ENCODE results near the gene DHRS3. TPM values are rescaled to one million over a fixed set of nuclear protein-coding genes. Genes with fewer than 3 reads are reported as not detected.

The DHRS3 gene
- total RNA-seq, 5 donors from 2014 or later (not counting 1 experiment from before 2014, with no cell fraction given): 56.4 to 107 (median 90.8) TPM

DNA sequence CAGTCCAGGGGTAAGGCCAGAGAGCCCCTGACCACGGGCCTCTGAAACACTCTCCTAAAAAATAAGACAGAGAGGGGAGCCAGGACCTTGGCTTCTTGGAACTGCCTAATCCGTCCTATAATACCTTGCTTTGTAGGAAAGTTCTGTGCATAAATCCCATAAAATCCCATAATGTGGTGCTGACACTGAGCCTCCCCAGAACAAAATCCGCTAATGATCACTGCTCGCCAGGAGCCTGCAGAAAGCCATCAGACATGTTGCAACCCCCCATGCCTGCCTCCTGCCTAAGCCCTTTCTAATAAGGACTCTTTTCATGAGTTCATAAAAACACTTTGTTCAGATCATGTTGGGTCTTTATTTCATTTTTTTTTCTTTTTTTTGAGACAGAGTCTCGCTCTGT is 9.3 kb upstream of the DHRS3 start:
- no peaks in the 10 kb centered on the region for H3K9me3 ChIP-seq
- H3K4me1 ChIP-seq (ENCODE audit: control insufficient read depth in 1 of 2, extremely low read depth in 1 of 2, insufficient read depth in 2 of 2, low read length in 2 of 2): peaks cover 0 to 3% of the 10 kb centered on the region in 2 experiments
- Mint-ChIP-seq H3K9me3 (no peaks in the 10 kb centered on the region), H3K4me3 (no peak overlapping the region), H3K27ac (no peak overlapping the region), H3K27me3 (peaks cover 0 to 4% of the 10 kb centered on the region in 2 donors), H3K36me3 (no peaks in the 10 kb centered on the region), H3K4me1 (peaks cover 9 to 16% (median 9%) of the 10 kb centered on the region in 3 donors)
- WGBS (ENCODE audit: insufficient coverage): 86% methylated on average over 3 of the region's 5 CpGs
- POLR2A ChIA-PET: no interaction called here
- ATAC-seq (replicated peaks in 1 of 4): no peak
- H3K36me3 ChIP-seq (ENCODE audit: control insufficient read depth in 2 of 2, extremely low read depth in 1 of 2, insufficient read depth in 1 of 2, low read length in 1 of 2): no peaks in the 10 kb centered on the region
- CTCF ChIA-PET: no interaction called here
- no peak overlapping the region for H3K27ac ChIP-seq (ENCODE audit: low read length)
- H3K27me3 ChIP-seq (replicated peaks in 1 of 2; ENCODE audit: control insufficient read depth in 2 of 2, extremely low read depth in 1 of 2, insufficient read depth in 2 of 2, low read length in 1 of 2): peaks cover 0 to 28% of the 10 kb centered on the region in 2 experiments
- no peak overlapping the region for H3K4me3 ChIP-seq (ENCODE audit: control insufficient read depth in 1 of 2, extremely low read depth in 1 of 2, low read length in 1 of 2)
- no peak for DNase-seq

DNA sequence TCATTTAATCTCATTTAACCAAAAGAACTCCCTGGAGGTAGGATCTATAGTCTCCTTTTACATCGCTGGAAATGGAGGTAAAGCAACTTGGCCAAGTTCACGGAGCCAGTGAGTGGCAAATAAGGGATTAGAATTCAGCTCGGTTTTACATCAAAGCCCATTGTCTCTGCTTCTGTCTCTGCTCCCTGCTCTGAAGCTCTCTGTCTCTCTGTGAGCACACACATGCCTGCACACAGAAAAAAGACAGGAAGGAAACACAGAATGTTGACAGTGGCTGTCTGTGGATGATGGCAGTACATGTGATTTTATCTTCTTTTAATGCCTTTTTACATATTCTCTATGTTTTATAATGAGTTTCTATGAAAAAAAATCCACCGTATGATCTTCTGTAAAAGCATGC is 8.9 kb upstream of the DHRS3 start:
- no CpG with 5 or more reads among the region's 4 CpGs for WGBS (ENCODE audit: insufficient coverage)
- no peak overlapping the region for H3K4me3 Mint-ChIP-seq
- Histone ChIP-seq H3K4me3 (ENCODE audit: control insufficient read depth in 1 of 2, extremely low read depth in 1 of 2, low read length in 1 of 2) (no peak overlapping the region), H3K36me3 (ENCODE audit: control insufficient read depth in 2 of 2, extremely low read depth in 1 of 2, insufficient read depth in 1 of 2, low read length in 1 of 2) (no peaks in the 10 kb centered on the region), H3K27ac (ENCODE audit: low read length) (no peak overlapping the region), H3K4me1 (ENCODE audit: control insufficient read depth in 1 of 2, extremely low read depth in 1 of 2, insufficient read depth in 2 of 2, low read length in 2 of 2) (peaks cover 0 to 3% of the 10 kb centered on the region in 2 experiments), H3K27me3 (replicated peaks in 1 of 2; ENCODE audit: control insufficient read depth in 2 of 2, extremely low read depth in 1 of 2, insufficient read depth in 2 of 2, low read length in 1 of 2) (peaks cover 0 to 28% of the 10 kb centered on the region in 2 experiments), H3K9me3 (no peaks in the 10 kb centered on the region)
- POLR2A ChIA-PET: no interaction called here
- ATAC-seq (replicated peaks in 1 of 4) (peak in 1 of 4 experiments; percentile 40), DNase-seq (no peak)
- H3K27me3 Mint-ChIP-seq: peaks cover 0 to 2% of the 10 kb centered on the region in 2 donors
- no peak overlapping the region for H3K27ac Mint-ChIP-seq
- no peaks in the 10 kb centered on the region for H3K36me3 Mint-ChIP-seq
- H3K9me3 Mint-ChIP-seq: no peaks in the 10 kb centered on the region
- H3K4me1 Mint-ChIP-seq: peaks cover 11 to 13% (median 12%) of the 10 kb centered on the region in 3 donors
- CTCF ChIA-PET: no interaction called here

DNA sequence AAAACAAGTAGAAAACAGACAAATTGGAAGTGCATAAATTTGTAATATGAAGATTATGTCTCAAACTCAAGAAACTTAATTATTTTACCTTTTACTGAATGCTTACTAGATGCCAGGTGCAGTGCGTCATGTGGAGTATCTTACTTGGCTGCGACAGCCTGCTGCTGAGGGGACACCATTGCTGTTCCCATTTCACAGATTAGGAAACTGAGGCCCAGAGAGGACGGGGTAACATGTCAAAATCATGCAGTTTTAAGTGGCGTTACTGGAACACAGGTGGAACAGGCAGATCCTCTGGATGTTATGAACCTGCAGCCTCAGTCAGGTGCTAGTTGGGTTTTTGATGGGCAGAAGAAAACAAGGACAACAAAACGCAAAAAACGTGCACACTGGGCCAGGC is 7.3 kb upstream of the DHRS3 start:
- ATAC-seq (replicated peaks in 1 of 4) (no peak), DNase-seq (no peak)
- peaks cover 16 to 23% (median 19%) of the 10 kb centered on the region in 3 donors for H3K4me1 Mint-ChIP-seq
- ChIA-PET CTCF (no interaction called here), POLR2A (no interaction called here)
- WGBS (ENCODE audit: insufficient coverage): 89% methylated on average over 6 of the region's 6 CpGs
- H3K4me3 ChIP-seq (ENCODE audit: control insufficient read depth in 1 of 2, extremely low read depth in 1 of 2, low read length in 1 of 2): no peak overlapping the region
- H3K36me3 Mint-ChIP-seq: no peaks in the 10 kb centered on the region
- H3K9me3 Mint-ChIP-seq: no peaks in the 10 kb centered on the region
- H3K4me1 ChIP-seq (ENCODE audit: control insufficient read depth in 1 of 2, extremely low read depth in 1 of 2, insufficient read depth in 2 of 2, low read length in 2 of 2): peaks cover 8 to 15% of the 10 kb centered on the region in 2 experiments
- no peak overlapping the region for H3K4me3 Mint-ChIP-seq
- H3K36me3 ChIP-seq (ENCODE audit: control insufficient read depth in 2 of 2, extremely low read depth in 1 of 2, insufficient read depth in 1 of 2, low read length in 1 of 2): no peaks in the 10 kb centered on the region
- H3K9me3 ChIP-seq: no peaks in the 10 kb centered on the region
- H3K27me3 ChIP-seq (replicated peaks in 1 of 2; ENCODE audit: control insufficient read depth in 2 of 2, extremely low read depth in 1 of 2, insufficient read depth in 2 of 2, low read length in 1 of 2): peaks cover 0 to 13% of the 10 kb centered on the region in 2 experiments
- H3K27ac Mint-ChIP-seq: no peak overlapping the region
- H3K27ac ChIP-seq (ENCODE audit: low read length): no peak overlapping the region
- no peaks in the 10 kb centered on the region for H3K27me3 Mint-ChIP-seq

DNA sequence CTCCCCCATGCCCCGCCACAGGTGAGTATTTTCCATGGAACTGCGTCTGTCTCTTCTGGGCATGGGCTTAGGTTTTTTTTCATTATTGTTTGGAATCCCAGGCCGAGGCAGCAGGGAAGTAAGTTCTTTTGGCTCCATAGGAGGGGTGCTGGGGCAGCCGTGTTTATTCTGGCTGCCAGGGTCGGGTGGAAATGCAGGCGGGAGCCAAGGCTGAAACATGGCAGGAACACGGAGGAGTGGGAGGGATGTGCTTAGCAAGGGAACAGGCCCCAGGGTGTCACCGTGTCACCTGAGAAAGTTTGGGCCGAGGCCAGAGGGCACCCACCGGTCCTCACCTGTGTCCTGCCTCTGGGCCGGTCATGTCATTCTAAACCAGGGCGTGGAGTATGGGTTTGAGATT is 4.5 kb upstream of the DHRS3 start:
- ChIA-PET CTCF (interaction anchor here (1.0 to 1.4 kb wide), 2 partner anchors 19 to 24 kb away, joined by 4 read pairs; no protein-coding TSS in a partner anchor), POLR2A (no interaction called here)
- Histone ChIP-seq H3K27me3 (replicated peaks in 1 of 2; ENCODE audit: control insufficient read depth in 2 of 2, extremely low read depth in 1 of 2, insufficient read depth in 2 of 2, low read length in 1 of 2) (peaks cover 0 to 7% of the 10 kb centered on the region in 2 experiments), H3K9me3 (no peaks in the 10 kb centered on the region), H3K4me3 (ENCODE audit: control insufficient read depth in 1 of 2, extremely low read depth in 1 of 2, low read length in 1 of 2) (no peak overlapping the region), H3K27ac (ENCODE audit: low read length) (no peak overlapping the region), H3K36me3 (ENCODE audit: control insufficient read depth in 2 of 2, extremely low read depth in 1 of 2, insufficient read depth in 1 of 2, low read length in 1 of 2) (no peaks in the 10 kb centered on the region), H3K4me1 (ENCODE audit: control insufficient read depth in 1 of 2, extremely low read depth in 1 of 2, insufficient read depth in 2 of 2, low read length in 2 of 2) (peaks cover 11 to 35% of the 10 kb centered on the region in 2 experiments)
- Mint-ChIP-seq H3K9me3 (no peaks in the 10 kb centered on the region), H3K4me3 (no peak overlapping the region), H3K27me3 (peaks cover 0 to 2% of the 10 kb centered on the region in 2 donors), H3K4me1 (peaks cover 30 to 41% (median 40%) of the 10 kb centered on the region in 3 donors), H3K36me3 (no peaks in the 10 kb centered on the region), H3K27ac (no peak overlapping the region)
- 92% methylated on average over 8 of the region's 12 CpGs for WGBS (ENCODE audit: insufficient coverage)
- no peak for DNase-seq
- no peak for ATAC-seq (replicated peaks in 1 of 4)

DNA sequence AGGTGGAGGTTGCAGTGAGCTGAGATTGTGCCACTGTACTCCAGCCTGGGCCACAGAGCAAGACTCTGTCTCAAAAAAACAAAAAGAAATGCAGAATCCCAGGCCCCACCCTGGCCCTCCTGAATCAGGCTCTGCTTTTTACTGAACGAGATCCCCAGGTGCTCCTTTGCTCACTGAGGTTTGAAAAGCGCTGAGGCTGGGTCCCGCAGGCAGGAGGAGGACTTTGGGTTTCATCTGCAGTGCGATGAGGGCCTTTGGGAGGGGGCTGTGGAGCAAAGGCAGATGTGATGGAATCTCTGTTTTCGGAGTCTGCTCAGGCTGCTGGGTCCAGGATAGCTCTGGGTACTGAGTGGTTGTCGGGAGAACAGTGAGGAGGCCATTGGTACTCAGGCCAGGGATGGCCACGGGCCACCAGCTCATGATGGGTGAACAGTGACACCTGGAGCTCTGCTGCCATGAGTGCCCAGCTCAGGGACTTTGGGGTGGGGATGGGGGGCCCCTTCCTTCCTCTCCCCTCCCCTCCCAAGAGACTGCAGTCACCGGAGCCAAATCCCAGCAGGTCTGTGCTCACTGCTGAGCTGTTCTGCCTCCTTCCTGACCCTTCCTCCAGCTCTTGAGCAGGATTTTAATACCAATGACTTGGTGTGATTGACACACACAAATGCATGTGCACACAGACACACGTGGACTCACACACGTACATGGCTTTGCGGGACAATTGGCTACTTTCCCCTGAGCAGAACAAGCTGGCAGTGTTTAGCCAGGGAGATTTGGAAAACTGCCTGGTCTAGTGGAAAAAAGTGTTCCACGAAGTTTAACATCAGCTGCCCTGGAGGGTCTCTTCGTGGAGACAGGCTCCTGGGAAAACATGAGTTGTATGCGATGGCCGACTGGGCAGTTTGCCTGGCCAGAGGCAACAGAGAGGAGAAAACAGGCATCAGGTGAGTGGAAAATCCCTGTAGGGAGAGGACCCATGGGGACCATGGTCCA is 3.6 kb upstream of the DHRS3 start:
- WGBS (ENCODE audit: insufficient coverage): 93% methylated on average over 13 of the region's 15 CpGs
- Histone ChIP-seq H3K27ac (ENCODE audit: low read length) (no peak overlapping the region), H3K4me1 (ENCODE audit: control insufficient read depth in 1 of 2, extremely low read depth in 1 of 2, insufficient read depth in 2 of 2, low read length in 2 of 2) (peaks cover 7 to 40% of the 10 kb centered on the region in 2 experiments), H3K9me3 (no peaks in the 10 kb centered on the region), H3K4me3 (ENCODE audit: control insufficient read depth in 1 of 2, extremely low read depth in 1 of 2, low read length in 1 of 2) (no peak overlapping the region), H3K36me3 (ENCODE audit: control insufficient read depth in 2 of 2, extremely low read depth in 1 of 2, insufficient read depth in 1 of 2, low read length in 1 of 2) (no peaks in the 10 kb centered on the region), H3K27me3 (replicated peaks in 1 of 2; ENCODE audit: control insufficient read depth in 2 of 2, extremely low read depth in 1 of 2, insufficient read depth in 2 of 2, low read length in 1 of 2) (peaks cover 0 to 10% of the 10 kb centered on the region in 2 experiments)
- ChIA-PET CTCF (interaction anchor here (1.0 to 8.0 kb wide), 4 partner anchors 15 to 237 kb away, joined by 3 to 47 read pairs (median 4); no protein-coding TSS in a partner anchor), POLR2A (no interaction called here)
- Mint-ChIP-seq H3K9me3 (no peaks in the 10 kb centered on the region), H3K27ac (no peak overlapping the region), H3K4me3 (no peak overlapping the region), H3K36me3 (no peaks in the 10 kb centered on the region), H3K4me1 (peaks cover 23 to 34% (median 32%) of the 10 kb centered on the region in 3 donors), H3K27me3 (peaks cover 0 to 2% of the 10 kb centered on the region in 2 donors)
- ATAC-seq (replicated peaks in 1 of 4): no peak
- DNase-seq: no peak

DNA sequence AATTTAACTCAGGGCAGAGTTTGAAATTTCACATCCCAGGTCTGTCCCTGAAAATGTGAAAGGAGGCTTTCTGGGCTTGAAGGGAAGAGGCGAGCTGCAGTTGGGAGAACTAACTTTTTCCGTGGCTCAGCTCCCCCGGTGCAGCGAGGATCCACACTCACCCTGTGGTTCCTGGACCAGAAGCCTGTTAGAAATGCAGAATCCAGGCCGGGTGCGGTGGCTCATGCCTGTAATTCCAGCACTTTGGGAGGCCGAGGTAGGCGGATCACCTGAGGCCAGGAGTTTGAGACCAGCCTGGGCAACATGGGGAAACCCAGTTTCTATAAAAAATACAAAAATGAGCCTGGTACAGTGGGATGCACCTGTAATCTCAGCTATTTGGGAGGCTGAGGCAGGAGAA is 2.9 kb upstream of the DHRS3 start:
- Mint-ChIP-seq H3K27ac (peak overlapping the region in 1 of 2 donors; percentile 72), H3K4me3 (peak overlapping the region in 1 of 3 donors; percentile 99), H3K9me3 (no peaks in the 10 kb centered on the region), H3K36me3 (no peaks in the 10 kb centered on the region), H3K27me3 (peaks cover 0 to 2% of the 10 kb centered on the region in 2 donors), H3K4me1 (peaks cover 26 to 39% (median 35%) of the 10 kb centered on the region in 3 donors)
- H3K4me1 ChIP-seq (ENCODE audit: control insufficient read depth in 1 of 2, extremely low read depth in 1 of 2, insufficient read depth in 2 of 2, low read length in 2 of 2): peaks cover 7 to 48% of the 10 kb centered on the region in 2 experiments
- H3K9me3 ChIP-seq: no peaks in the 10 kb centered on the region
- CTCF ChIA-PET: interaction anchor here (1.0 to 8.0 kb wide), 3 partner anchors 15 to 236 kb away, joined by 3 to 47 read pairs (median 4); no protein-coding TSS in a partner anchor
- peaks cover 0 to 14% of the 10 kb centered on the region in 2 experiments for H3K27me3 ChIP-seq (replicated peaks in 1 of 2; ENCODE audit: control insufficient read depth in 2 of 2, extremely low read depth in 1 of 2, insufficient read depth in 2 of 2, low read length in 1 of 2)
- 89% methylated on average over 7 of the region's 8 CpGs for WGBS (ENCODE audit: insufficient coverage)
- H3K36me3 ChIP-seq (ENCODE audit: control insufficient read depth in 2 of 2, extremely low read depth in 1 of 2, insufficient read depth in 1 of 2, low read length in 1 of 2): no peaks in the 10 kb centered on the region
- ATAC-seq (replicated peaks in 1 of 4) (no peak), DNase-seq (no peak)
- H3K27ac ChIP-seq (ENCODE audit: low read length): no peak overlapping the region
- POLR2A ChIA-PET: no interaction called here
- no peak overlapping the region for H3K4me3 ChIP-seq (ENCODE audit: control insufficient read depth in 1 of 2, extremely low read depth in 1 of 2, low read length in 1 of 2)

Data from T-cell (primary cell).